ENCODE data around the gene SYNDIG1. TPM values are rescaled to one million over a fixed set of nuclear protein-coding genes. Genes with fewer than 3 reads are reported as not detected.

The SYNDIG1 gene
- polyA plus RNA-seq, 1 experiment = not detected

GRCh38 chr20:24701668-24702067, 232.2 kb downstream of the SYNDIG1 start:
- no peak for DNase-seq (ENCODE audit: low read depth, low spot score)
- POLR2A ChIA-PET = no interaction called here
- CTCF ChIA-PET = no interaction called here
- Histone ChIP-seq H3K4me3 (ENCODE audit: low read depth, low read length) (no peak overlapping the region), H3K27ac (ENCODE audit: low read depth, low read length) (no peak overlapping the region), H3K9me3 (ENCODE audit: control insufficient read depth, insufficient read depth, low read length) (no peaks in the 10 kb centered on the region), H3K27me3 (ENCODE audit: control insufficient read depth, insufficient read depth, low read length) (peaks cover 25% of the 10 kb centered on the region)
- no peak for TF ChIP-seq CTCF (IDR thresholded peaks at IDR 0.05; ENCODE audit: low read depth, low read length)

DNA sequence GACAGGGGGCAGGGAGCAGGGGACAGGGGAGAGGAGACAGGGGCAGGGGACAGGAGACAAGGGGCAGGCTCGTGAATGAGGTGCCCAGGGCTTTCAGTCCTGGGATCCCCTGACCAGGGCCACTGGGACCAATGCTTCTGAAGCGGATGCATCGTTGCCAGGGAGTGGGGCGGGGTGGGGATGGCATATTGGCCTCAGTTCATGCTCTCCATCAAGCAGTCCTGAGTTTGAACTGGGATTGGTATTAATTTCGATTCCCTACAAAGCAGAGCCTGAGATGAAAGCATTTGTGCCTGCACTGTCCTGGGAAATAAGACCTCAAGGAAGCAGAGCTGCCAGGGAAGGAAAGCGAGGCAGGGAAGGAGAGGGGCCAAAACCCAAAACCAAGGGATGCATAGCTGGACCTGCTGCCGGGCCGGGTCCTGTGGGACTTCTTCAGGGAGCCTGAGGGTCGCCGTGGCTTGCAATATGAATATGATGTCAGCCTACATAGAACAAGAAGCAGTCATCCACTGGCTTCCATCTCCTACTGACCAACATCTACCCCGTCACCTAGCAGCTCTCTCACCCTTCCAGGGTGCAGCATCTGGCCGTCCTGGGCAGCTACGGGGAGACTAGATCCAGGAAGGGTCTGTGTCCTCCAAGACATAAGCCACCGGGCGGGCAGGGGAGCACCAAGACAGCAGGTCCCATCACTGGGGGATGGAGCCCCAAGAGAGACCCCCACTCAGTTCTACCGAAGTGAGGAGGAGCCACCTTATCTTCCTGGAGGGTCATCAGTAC, 233.3 kb downstream of the SYNDIG1 start:
- TF ChIP-seq CTCF (IDR thresholded peaks at IDR 0.05; ENCODE audit: low read depth, low read length) = no peak
- no peak overlapping the region for H3K27ac ChIP-seq (ENCODE audit: low read depth, low read length)
- H3K9me3 ChIP-seq (ENCODE audit: control insufficient read depth, insufficient read depth, low read length) = no peaks in the 10 kb centered on the region
- H3K4me3 ChIP-seq (ENCODE audit: low read depth, low read length) = no peak overlapping the region
- peaks cover 25% of the 10 kb centered on the region for H3K27me3 ChIP-seq (ENCODE audit: control insufficient read depth, insufficient read depth, low read length)
- POLR2A ChIA-PET = no interaction called here
- no peak for DNase-seq (ENCODE audit: low read depth, low spot score)
- CTCF ChIA-PET = no interaction called here

- H3K27ac ChIP-seq (ENCODE audit: low read depth, low read length) = no peak overlapping the region
- no peak for TF ChIP-seq CTCF (IDR thresholded peaks at IDR 0.05; ENCODE audit: low read depth, low read length)
- DNase-seq (ENCODE audit: low read depth, low spot score) = no peak
- ChIA-PET CTCF (no interaction called here), POLR2A (no interaction called here)
- H3K4me3 ChIP-seq (ENCODE audit: low read depth, low read length) = no peak overlapping the region
- no peaks in the 10 kb centered on the region for H3K9me3 ChIP-seq (ENCODE audit: control insufficient read depth, insufficient read depth, low read length)
- H3K27me3 ChIP-seq (ENCODE audit: control insufficient read depth, insufficient read depth, low read length) = peaks cover 28% of the 10 kb centered on the region
Observed at GRCh38 chr20:24703284-24703610, 233.8 kb downstream of the SYNDIG1 start.

DNA sequence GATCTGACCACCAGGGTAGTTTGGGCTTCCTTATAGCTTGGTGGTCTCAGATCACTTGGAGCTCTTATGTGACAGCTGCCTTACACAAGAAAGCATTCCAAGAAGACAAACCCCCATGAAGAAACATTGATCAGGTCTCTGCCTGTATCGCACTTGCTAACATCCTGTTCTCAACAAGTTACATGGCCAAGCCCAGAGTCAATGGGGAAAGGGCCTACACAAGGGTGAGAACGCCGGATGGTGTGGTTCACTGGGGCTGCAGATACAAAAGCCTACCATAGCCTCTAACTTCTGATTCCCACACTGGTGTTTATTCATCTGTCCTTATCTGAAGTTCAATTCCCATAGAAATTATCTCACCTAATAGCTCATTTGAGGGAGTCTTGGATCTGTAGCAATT, 235.5 kb downstream of the SYNDIG1 start:
- POLR2A ChIA-PET = no interaction called here

GRCh38 chr20:24705486-24705885, 236.1 kb downstream of the SYNDIG1 start:
- ChIA-PET CTCF (no interaction called here), POLR2A (no interaction called here)
- H3K27ac ChIP-seq (ENCODE audit: low read depth, low read length) = no peak overlapping the region
- DNase-seq (ENCODE audit: low read depth, low spot score) = no peak
- no peaks in the 10 kb centered on the region for H3K9me3 ChIP-seq (ENCODE audit: control insufficient read depth, insufficient read depth, low read length)
- H3K27me3 ChIP-seq (ENCODE audit: control insufficient read depth, insufficient read depth, low read length) = peaks cover 30% of the 10 kb centered on the region
- no peak for TF ChIP-seq CTCF (IDR thresholded peaks at IDR 0.05; ENCODE audit: low read depth, low read length)
- H3K4me3 ChIP-seq (ENCODE audit: low read depth, low read length) = no peak overlapping the region

More for the DNA sequence above, 235.5 kb downstream of the SYNDIG1 start:
- Histone ChIP-seq H3K27ac (ENCODE audit: low read depth, low read length) (no peak overlapping the region), H3K27me3 (ENCODE audit: control insufficient read depth, insufficient read depth, low read length) (peaks cover 34% of the 10 kb centered on the region), H3K4me3 (ENCODE audit: low read depth, low read length) (no peak overlapping the region), H3K9me3 (ENCODE audit: control insufficient read depth, insufficient read depth, low read length) (no peaks in the 10 kb centered on the region)
- no peak for DNase-seq (ENCODE audit: low read depth, low spot score)
- CTCF ChIA-PET = no interaction called here
- TF ChIP-seq CTCF (IDR thresholded peaks at IDR 0.05; ENCODE audit: low read depth, low read length) = no peak

Measured in AG04450 (cell line).